Heart right ventricle (tissue), 16 donors: ENCODE results near the gene ERGIC3. TPM values are rescaled to one million over a fixed set of nuclear protein-coding genes. Genes with fewer than 3 reads are reported as not detected.

Experiments used
- ATAC-seq, 8 donors: fragments of 200-7000 bp; cut with Tn5 transposase; one replicate each; pipeline ENCODE4 v1.9.1; 2020; ENCODE audit warnings: mild to moderate bottlenecking in 8 of 8, moderate library complexity in 8 of 8, moderate number of reproducible peaks in 1 of 8
- DNase-seq, 2 donors: peaks; one replicate each; pipeline ENCODE4 v3.0.0-alpha.2; 2020
- H3K27ac ChIP-seq, 10 donors: fragments of 200-600 bp; sonication (generic) in 2 of 10; one replicate each; pipeline versions ENCODE4 v1.5.0 to v1.8.0; 2020 to 2022; ENCODE audit warnings: mild to moderate bottlenecking in 3 of 10
- H3K27me3 ChIP-seq, 7 donors: fragments of 200-600 bp; one replicate each; pipeline ENCODE4 v1.8.0; 2021 to 2022; ENCODE audit warnings: mild to moderate bottlenecking in 2 of 7
- H3K36me3 ChIP-seq, 9 donors: fragments of 200-600 bp; sonication (generic) in 1 of 9; one replicate each; pipeline versions ENCODE4 v1.5.0 to v1.8.0; 2020 to 2022; ENCODE audit warnings: mild to moderate bottlenecking in 2 of 9
- H3K4me1 ChIP-seq, 9 donors: fragments of 200-600 bp; sonication (generic) in 1 of 9; one replicate each; pipeline versions ENCODE4 v1.5.0 to v1.8.0; 2020 to 2022; ENCODE audit warnings: mild to moderate bottlenecking in 4 of 9
- H3K4me3 ChIP-seq, 10 donors: fragments of 200-600 bp; sonication (generic) in 2 of 10; one replicate each; pipeline versions ENCODE4 v1.5.0 to v1.8.0; 2020 to 2022; ENCODE audit warnings: mild to moderate bottlenecking in 7 of 10, moderate library complexity in 2 of 10
- H3K9me3 ChIP-seq, 11 donors: fragments of 200-600 bp in 10 of 11; sonication (generic) in 2 of 11; one replicate each; pipeline versions ENCODE4 v1.5.0 to v1.8.0; 2013 to 2022; ENCODE audit warnings: mild to moderate bottlenecking in 2 of 11, control low read depth in 1 of 11, moderate library complexity in 1 of 11
- WGBS, 2 donors: extraction: QIAGEN DNeasy Blood & Tissue Kit; methylation state at CpG; one replicate each; pipeline ENCODE4 v1.1.7; 2013; ENCODE audit warnings: inconsistent platforms in 1 of 2; 5-methylcytosine and 5-hydroxymethylcytosine counted together
- intact Hi-C, 10 donors: fragments of 100-400 bp; cut with DNase I; formaldehyde crosslinking; loops; one replicate each; pipeline versions ENCODE4 v1.11.1 to v1.14.2; 2022
- polyA plus RNA-seq, 2 donors: library from polyadenylated mRNA; stranded (reverse); fragments of 200-250 nt; gene quantifications; one replicate each; pipeline ENCODE4 v1.2.3, GENCODE V29; 2013
- total RNA-seq, 10 donors: library from RNA; stranded (reverse); fragmentation: NEBNext Ultra II Directional in 3 of 10; extraction: Animal tissue kit (Norgen Biotek cat#: 25700) in 3 of 10; gene quantifications; one replicate each; pipeline versions ENCODE4 v1.2.1 to v1.2.4, GENCODE V29; 2021 to 2023
- TF ChIP-seq, protein P1 (sequence below), 9 donors: fragments of 200-600 bp; sonication (generic) in 2 of 9; IDR thresholded peaks; one replicate each; pipeline versions ENCODE4 v1.5.0 to v1.8.0; 2021 to 2022; ENCODE audit warnings: antibody characterized with exemption in 9 of 9, mild to moderate bottlenecking in 5 of 9, moderate library complexity in 1 of 9
- donor health status: Arrhythmogenic right ventricular cardiomyopathy.
- donor health status: ischemic (EF 13 %, LVEDD 7.1; RV severe dilation, severe dysfunction).
- donor health status: healthy with polysubstance abuse.
- donor health status: DM: no; HTN: yes; CAD: no.
- donor health status: DM: no; HTN: no; CAD: no.
- donor health status: ischemic (EF 25% LVEDD 6.9; RV normal size, moderate dysfunction).
- donor health status: ischemic (EF 25% LVEDD 5.7; RV mildly dilated, moderate dysfunction).
- donor health status: healthy.
- donor health status: DM: yes; HTN: yes; CAD: no.
- donor health status: Ischemic cardiomyopathy.
- donor health status: ischemic (EF 35%, LVEDD 5.7; RV mildly dilated, moderate dysfunction).
- donor health status: nonischemic (EF 11% LVEDD 7.7; RV severe dilation, severe dysfunction).
- donor health status: DM: yes; HTN: yes; CAD: no.
- donor health status: PGD.
- donor health status: ischemic (EF 29% LVEDD 5.4; RV normal size, mild dysfunction).
- donor health status: nonischemic (EF 23%, LVEDD 6.1; RV moderate dilation, normal function).

ERGIC3 gene
- total and polyA plus RNA-seq, 12 donors = 40.9 to 143 (median 103) TPM

DNA sequence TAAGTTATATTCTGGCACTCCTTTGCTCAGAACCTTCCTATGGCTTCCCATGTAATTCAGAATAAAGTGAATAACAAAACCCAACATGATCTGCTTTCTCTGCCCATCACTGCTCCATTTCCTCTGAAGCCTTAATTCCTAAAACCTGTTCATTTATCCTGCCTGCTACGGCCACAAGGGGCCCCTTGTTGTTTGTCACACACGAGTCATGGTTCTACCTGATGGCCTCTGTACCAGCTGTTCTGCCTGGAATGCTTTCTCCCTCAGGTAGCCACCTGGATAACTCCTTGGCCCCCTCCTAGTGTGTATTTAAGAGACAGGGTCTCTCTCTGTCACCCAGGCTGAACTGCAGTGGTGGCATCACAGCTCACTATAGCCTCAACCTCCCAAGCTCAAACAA, 26.8 kb downstream of the ERGIC3 start:
- intact Hi-C loops = no loop called here
- TF ChIP-seq, protein P1, sequence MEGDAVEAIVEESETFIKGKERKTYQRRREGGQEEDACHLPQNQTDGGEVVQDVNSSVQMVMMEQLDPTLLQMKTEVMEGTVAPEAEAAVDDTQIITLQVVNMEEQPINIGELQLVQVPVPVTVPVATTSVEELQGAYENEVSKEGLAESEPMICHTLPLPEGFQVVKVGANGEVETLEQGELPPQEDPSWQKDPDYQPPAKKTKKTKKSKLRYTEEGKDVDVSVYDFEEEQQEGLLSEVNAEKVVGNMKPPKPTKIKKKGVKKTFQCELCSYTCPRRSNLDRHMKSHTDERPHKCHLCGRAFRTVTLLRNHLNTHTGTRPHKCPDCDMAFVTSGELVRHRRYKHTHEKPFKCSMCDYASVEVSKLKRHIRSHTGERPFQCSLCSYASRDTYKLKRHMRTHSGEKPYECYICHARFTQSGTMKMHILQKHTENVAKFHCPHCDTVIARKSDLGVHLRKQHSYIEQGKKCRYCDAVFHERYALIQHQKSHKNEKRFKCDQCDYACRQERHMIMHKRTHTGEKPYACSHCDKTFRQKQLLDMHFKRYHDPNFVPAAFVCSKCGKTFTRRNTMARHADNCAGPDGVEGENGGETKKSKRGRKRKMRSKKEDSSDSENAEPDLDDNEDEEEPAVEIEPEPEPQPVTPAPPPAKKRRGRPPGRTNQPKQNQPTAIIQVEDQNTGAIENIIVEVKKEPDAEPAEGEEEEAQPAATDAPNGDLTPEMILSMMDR (IDR thresholded peaks at IDR 0.05) = no peak
- 26 to 33% methylated on average over 2 of the region's 2 CpGs for WGBS, 2 donors
- H3K4me1 ChIP-seq = no peaks in the 10 kb centered on the region
- no peak for DNase-seq
- ATAC-seq = no peak
- no peaks in the 10 kb centered on the region for H3K27me3 ChIP-seq
- no peak overlapping the region for H3K27ac ChIP-seq
- no peak overlapping the region for H3K4me3 ChIP-seq
- no peaks in the 10 kb centered on the region for H3K36me3 ChIP-seq
- H3K9me3 ChIP-seq = peaks cover 0 to 15% (median 7%) of the 10 kb centered on the region in 11 donors

DNA sequence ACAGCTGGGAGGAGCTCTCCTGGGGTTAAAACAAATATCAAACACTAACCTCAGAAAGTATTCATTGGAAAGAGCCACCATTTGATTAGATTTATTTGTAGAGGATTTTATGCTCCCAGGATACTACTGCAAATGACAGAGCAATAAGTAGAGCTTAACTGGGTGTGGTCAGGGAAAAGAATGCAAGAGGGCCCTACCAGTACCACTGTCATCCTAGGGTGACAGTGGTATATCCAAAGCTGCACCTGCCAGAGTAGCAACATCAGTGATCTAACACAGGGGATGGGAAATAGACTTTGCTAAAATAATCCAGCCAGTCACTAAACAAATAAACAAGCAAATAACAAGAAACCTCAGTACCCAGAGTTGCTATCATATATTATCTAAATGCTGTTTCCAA, 29.7 kb downstream of the ERGIC3 start:
- Histone ChIP-seq H3K4me3 (no peak overlapping the region), H3K4me1 (no peaks in the 10 kb centered on the region), H3K27ac (no peak overlapping the region), H3K27me3 (no peaks in the 10 kb centered on the region), H3K9me3 (peaks cover 0 to 25% (median 7%) of the 10 kb centered on the region in 11 donors), H3K36me3 (no peaks in the 10 kb centered on the region)
- TF ChIP-seq, protein P1 (IDR thresholded peaks at IDR 0.05) = no peak
- intact Hi-C loops = no loop called here
- DNase-seq (no peak), ATAC-seq (no peak)

DNA sequence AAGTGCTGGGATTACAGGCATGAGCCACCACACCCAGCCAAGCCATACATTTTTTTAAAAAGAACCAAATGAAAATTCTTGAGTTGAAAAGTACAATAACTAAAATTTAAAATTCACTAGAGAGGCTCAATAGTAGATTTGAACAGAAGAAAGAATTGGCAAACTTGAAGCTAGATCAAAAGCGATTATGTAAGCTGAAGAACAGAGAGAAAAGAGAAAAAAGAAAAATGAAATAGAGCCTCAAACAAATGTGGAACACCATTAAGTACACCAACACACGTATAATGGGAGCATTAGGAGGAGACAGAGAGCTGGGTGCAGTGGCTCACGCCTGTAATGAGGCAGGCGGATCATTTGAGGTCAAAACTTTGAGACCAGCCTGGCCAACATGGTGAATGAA, 31.0 kb downstream of the ERGIC3 start:
- Histone ChIP-seq H3K27me3 (no peaks in the 10 kb centered on the region), H3K27ac (no peak overlapping the region), H3K4me3 (no peak overlapping the region), H3K9me3 (peaks cover 0 to 25% (median 7%) of the 10 kb centered on the region in 11 donors), H3K36me3 (no peaks in the 10 kb centered on the region), H3K4me1 (no peaks in the 10 kb centered on the region)
- DNase-seq (no peak), ATAC-seq (no peak)
- WGBS, 2 donors = 92 to 94% methylated on average over 4 of the region's 4 CpGs
- intact Hi-C loops = no loop called here
- TF ChIP-seq, protein P1 (IDR thresholded peaks at IDR 0.05) = no peak

DNA sequence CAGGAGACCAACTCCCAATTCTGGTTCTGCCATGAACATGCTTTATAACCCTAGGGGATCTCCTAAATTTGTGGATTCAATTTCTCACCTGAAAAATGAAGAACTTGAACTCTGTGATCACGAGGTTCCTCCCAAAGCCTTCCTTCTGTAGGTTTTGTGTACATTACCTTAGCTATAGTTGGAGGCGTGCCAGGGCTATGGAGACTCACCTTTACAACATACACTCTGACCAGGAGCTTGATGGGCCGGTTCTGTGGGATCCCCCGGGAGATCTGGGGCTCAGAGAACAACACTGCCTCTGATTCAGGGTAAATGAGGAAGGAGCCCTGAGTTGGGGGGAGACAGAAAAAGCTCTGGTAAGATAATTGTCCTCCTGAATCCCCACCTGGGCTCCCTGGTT, 34.1 kb downstream of the ERGIC3 start:
- no peak for ATAC-seq
- H3K36me3 ChIP-seq = no peaks in the 10 kb centered on the region
- TF ChIP-seq, protein P1 (IDR thresholded peaks at IDR 0.05) = no peak
- 78 to 84% methylated on average over 4 of the region's 4 CpGs for WGBS, 2 donors
- no peak overlapping the region for H3K4me3 ChIP-seq
- DNase-seq = no peak
- no peak overlapping the region for H3K27ac ChIP-seq
- intact Hi-C loops = no loop called here
- H3K9me3 ChIP-seq = peaks cover 0 to 27% (median 8%) of the 10 kb centered on the region in 11 donors
- H3K27me3 ChIP-seq = no peaks in the 10 kb centered on the region
- H3K4me1 ChIP-seq = no peaks in the 10 kb centered on the region
